Measurements from ENCODE around the gene ARID4B.
A peak's percentile ranks its signal among the peaks of the same experiment; 100 is the strongest.

The ARID4B gene

GRCh38 chr1:235292790-235293189, 35.2 kb downstream of the ARID4B start:
- Histone ChIP-seq H3K4me1 (ENCODE audit: insufficient read depth, low read length) (peaks cover 68% of the 10 kb centered on the region), H3K4me3 (ENCODE audit: low read depth in 1 of 2, low read length in 2 of 2) (no peak overlapping the region), H3K4me2 (ENCODE audit: insufficient read depth, low read length) (no peak overlapping the region), H3K36me3 (ENCODE audit: insufficient read depth, low read length) (0 out of 2 replicates have a peak, but pooled peaks cover 3% of the 10 kb centered on the region), H3K9me3 (ENCODE audit: insufficient read depth, low read length, severe bottlenecking) (peaks cover 11% of the 10 kb centered on the region), H3K27ac (ENCODE audit: low read length) (no peak overlapping the region), H2AFZ (ENCODE audit: low read depth, low read length) (no peak overlapping the region), H3K9ac (ENCODE audit: low read depth, low read length) (no peak overlapping the region), H3K79me2 (ENCODE audit: insufficient read depth, low read length) (peaks cover 97% of the 10 kb centered on the region), H4K20me1 (ENCODE audit: insufficient read depth, low read length) (peaks cover 24% of the 10 kb centered on the region; the same call in 1 of the 2 replicates), H3K27me3 (ENCODE audit: insufficient read depth, low read length, poor library complexity) (no peaks in the 10 kb centered on the region)
- ATAC-seq (ENCODE audit: insufficient read depth, low read depth) (no peak), DNase-seq (no peak)
- TF ChIP-seq CTCF (IDR thresholded peaks at IDR 0.05; ENCODE audit: borderline replicate concordance, extremely low read depth, low read length, poor library complexity, severe bottlenecking) (no peak), EZH2 (IDR thresholded peaks at IDR 0.05; ENCODE audit: borderline replicate concordance, low read depth, low read length, severe bottlenecking) (no peak)

GRCh38 chr1:235291599-235292091, 36.3 kb downstream of the ARID4B start:
- peaks cover 30% of the 10 kb centered on the region; the same call in 1 of the 2 replicates for H4K20me1 ChIP-seq (ENCODE audit: insufficient read depth, low read length)
- ATAC-seq (ENCODE audit: insufficient read depth, low read depth), result no peak

GRCh38 chr1:235290740-235291502, 37.1 kb downstream of the ARID4B start:
- 0 out of 2 replicates have a peak, but pooled peaks cover under 1% of the 10 kb centered on the region for H3K36me3 ChIP-seq (ENCODE audit: insufficient read depth, low read length)
- no peaks in the 10 kb centered on the region for H3K27me3 ChIP-seq (ENCODE audit: insufficient read depth, low read length, poor library complexity)
- H3K9me3 ChIP-seq (ENCODE audit: insufficient read depth, low read length, severe bottlenecking), result peaks cover under 1% of the 10 kb centered on the region
- TF ChIP-seq CTCF (IDR thresholded peaks at IDR 0.05; ENCODE audit: borderline replicate concordance, extremely low read depth, low read length, poor library complexity, severe bottlenecking), result no peak
- no peak for TF ChIP-seq EZH2 (IDR thresholded peaks at IDR 0.05; ENCODE audit: borderline replicate concordance, low read depth, low read length, severe bottlenecking)
- H2AFZ ChIP-seq (ENCODE audit: low read depth, low read length), result no peak overlapping the region
- H3K27ac ChIP-seq (ENCODE audit: low read length), result peak overlapping the region; percentile 57
- DNase-seq, result no peak
- H3K4me3 ChIP-seq (ENCODE audit: low read depth in 1 of 2, low read length in 2 of 2), result no peak overlapping the region
- no peak; the same call in 2 of the 3 replicates for ATAC-seq (ENCODE audit: insufficient read depth, low read depth)
- H3K4me2 ChIP-seq (ENCODE audit: insufficient read depth, low read length), result no peak overlapping the region
- H3K9ac ChIP-seq (ENCODE audit: low read depth, low read length), result no peak overlapping the region
- peaks cover 99% of the 10 kb centered on the region for H3K79me2 ChIP-seq (ENCODE audit: insufficient read depth, low read length)
- peaks cover 53% of the 10 kb centered on the region for H3K4me1 ChIP-seq (ENCODE audit: insufficient read depth, low read length)
- H4K20me1 ChIP-seq (ENCODE audit: insufficient read depth, low read length), result peaks cover 38% of the 10 kb centered on the region

More at GRCh38 chr1:235291599-235292091, 36.3 kb downstream of the ARID4B start:
- TF ChIP-seq EZH2 (IDR thresholded peaks at IDR 0.05; ENCODE audit: borderline replicate concordance, low read depth, low read length, severe bottlenecking), result no peak
- TF ChIP-seq CTCF (IDR thresholded peaks at IDR 0.05; ENCODE audit: borderline replicate concordance, extremely low read depth, low read length, poor library complexity, severe bottlenecking), result no peak
- H3K27ac ChIP-seq (ENCODE audit: low read length), result no peak overlapping the region
- no peak overlapping the region for H2AFZ ChIP-seq (ENCODE audit: low read depth, low read length)
- 0 out of 2 replicates have a peak, but pooled peaks cover 3% of the 10 kb centered on the region for H3K36me3 ChIP-seq (ENCODE audit: insufficient read depth, low read length)
- H3K9me3 ChIP-seq (ENCODE audit: insufficient read depth, low read length, severe bottlenecking), result peaks cover 7% of the 10 kb centered on the region
- no peaks in the 10 kb centered on the region for H3K27me3 ChIP-seq (ENCODE audit: insufficient read depth, low read length, poor library complexity)
- no peak overlapping the region for H3K4me2 ChIP-seq (ENCODE audit: insufficient read depth, low read length)
- no peak for DNase-seq
- H3K4me3 ChIP-seq (ENCODE audit: low read depth in 1 of 2, low read length in 2 of 2), result no peak overlapping the region
- peaks cover 99% of the 10 kb centered on the region for H3K79me2 ChIP-seq (ENCODE audit: insufficient read depth, low read length)
- H3K4me1 ChIP-seq (ENCODE audit: insufficient read depth, low read length), result peaks cover 57% of the 10 kb centered on the region
- no peak overlapping the region for H3K9ac ChIP-seq (ENCODE audit: low read depth, low read length)

Measured in DND-41 (cell line).